GM19351 (cell line): Measurements from ENCODE around the gene COMMD3.
"Not testable (repeated sequence)": the region's sequence is repeated elsewhere in the genome, so short reads cannot be mapped to it uniquely, and the experiment has no call there.

ENCODE experiments used
- ATAC-seq: cut with Tn5 transposase; IDR thresholded peaks from one replicate; pipeline ENCODE4 v1.9.1; 2021; ENCODE audit warnings: mild to moderate bottlenecking, moderate library complexity; ENCODE audit not compliant: unreplicated experiment

Gene COMMD3

GRCh38 chr10:22338185-22338900 is 22.2 kb downstream of the COMMD3 start:
- ATAC-seq = no peak

GRCh38 chr10:22338931-22339330 is 22.7 kb downstream of the COMMD3 start:
- ATAC-seq = no peak

- ATAC-seq = no peak
Measured at GRCh38 chr10:22339761-22340328, 23.7 kb downstream of the COMMD3 start.

GRCh38 chr10:22340329-22341189 is 24.4 kb downstream of the COMMD3 start:
- peak; percentile 38 for ATAC-seq

GRCh38 chr10:22341190-22341925 is 25.2 kb downstream of the COMMD3 start:
- peak; percentile 6 for ATAC-seq

GRCh38 chr10:22341926-22342196 is 25.7 kb downstream of the COMMD3 start:
- no peak for ATAC-seq

GRCh38 chr10:22342421-22342820 is 26.2 kb downstream of the COMMD3 start:
- no peak for ATAC-seq

- no peak for ATAC-seq
Measured at GRCh38 chr10:22343731-22344130, 27.5 kb downstream of the COMMD3 start.

GRCh38 chr10:22344249-22344648 is 28.1 kb downstream of the COMMD3 start:
- ATAC-seq = no peak

- no peak for ATAC-seq
Measured at GRCh38 chr10:22344781-22345300, 28.7 kb downstream of the COMMD3 start.

GRCh38 chr10:22345301-22346095 is 29.3 kb downstream of the COMMD3 start, which contains the start of gene SPAG6:
Gene SPAG6 (plus strand): TSS chr10:22345496. CDS start chr10:22345612, 116 bp downstream.
- no peak for ATAC-seq

- ATAC-seq = no peak
Measured at GRCh38 chr10:22346096-22346661, 30.0 kb downstream of the COMMD3 start.

GRCh38 chr10:22349755-22350154 is 33.6 kb downstream of the COMMD3 start:
- ATAC-seq = no peak

GRCh38 chr10:22351131-22351703 is 35.0 kb downstream of the COMMD3 start:
- ATAC-seq = no peak

- no peak for ATAC-seq
Measured at GRCh38 chr10:22356324-22356873, 40.2 kb downstream of the COMMD3 start.

GRCh38 chr10:22357770-22358169 is 41.6 kb downstream of the COMMD3 start:
- not testable (repeated sequence) for ATAC-seq

- no peak for ATAC-seq
Measured at GRCh38 chr10:22363305-22363704, 47.1 kb downstream of the COMMD3 start.

GRCh38 chr10:22364407-22365140 is 48.4 kb downstream of the COMMD3 start:
- ATAC-seq = no peak
